ENCODE measurements around the gene AGO3. TPM values are rescaled to one million over a fixed set of nuclear protein-coding genes. Genes with fewer than 3 reads are reported as not detected.

The AGO3 gene
- total and polyA plus RNA-seq, 2 donors = 4.1 to 53.1 TPM

DNA sequence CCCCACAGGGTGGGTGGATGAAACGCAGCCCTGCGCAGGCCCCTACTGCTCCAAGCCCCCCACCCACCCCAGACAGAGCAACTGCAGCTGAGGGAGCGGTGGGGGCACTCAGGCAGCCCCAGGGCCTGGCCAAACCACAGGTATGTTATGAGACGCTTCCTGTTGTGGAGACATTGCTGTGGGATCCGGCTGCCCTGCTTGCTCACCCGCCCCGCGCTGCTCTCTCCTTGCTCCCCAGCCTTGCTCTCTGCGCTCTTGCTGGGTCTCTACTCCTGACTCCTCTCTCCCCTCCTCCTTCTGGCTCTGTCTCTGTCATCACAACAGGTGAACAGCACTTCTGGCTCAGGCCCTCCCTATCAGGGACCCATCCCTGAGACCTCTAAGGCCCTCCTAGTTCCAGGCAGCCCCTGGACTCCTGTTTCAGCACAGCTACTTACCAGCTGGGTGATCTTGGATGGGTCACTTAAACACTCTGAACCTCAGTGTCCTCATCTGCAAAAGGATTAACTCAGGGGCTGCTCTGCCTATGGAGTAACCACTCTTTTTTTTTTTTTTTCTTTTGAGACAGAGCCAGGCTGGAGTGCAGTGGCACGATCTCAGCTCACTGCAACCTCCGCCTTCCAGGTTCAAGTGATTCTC lies 178.3 kb downstream of the AGO3 start:
- no peak overlapping the region for H3K27ac ChIP-seq (ENCODE audit: low read depth)
- H3K4me1 ChIP-seq (ENCODE audit: insufficient read depth) = no peaks in the 10 kb centered on the region
- DNase-seq (ENCODE audit: extremely low spot score) = no peak
- no peak overlapping the region for H3K4me3 ChIP-seq (ENCODE audit: low read depth, low read length)
- no peaks in the 10 kb centered on the region for H3K36me3 ChIP-seq (ENCODE audit: insufficient read depth)
- WGBS = 67% methylated on average over 11 of the region's 11 CpGs

GRCh38 chr1:36111151-36111550 lies 180.2 kb downstream of the AGO3 start:
- no peaks in the 10 kb centered on the region for H3K4me1 ChIP-seq (ENCODE audit: insufficient read depth)
- H3K27ac ChIP-seq (ENCODE audit: low read depth) = no peak overlapping the region
- 61% methylated on average over 4 of the region's 4 CpGs for WGBS
- H3K36me3 ChIP-seq (ENCODE audit: insufficient read depth) = no peaks in the 10 kb centered on the region
- H3K4me3 ChIP-seq (ENCODE audit: low read depth, low read length) = no peak overlapping the region
- no peak for DNase-seq (ENCODE audit: extremely low spot score)

DNA sequence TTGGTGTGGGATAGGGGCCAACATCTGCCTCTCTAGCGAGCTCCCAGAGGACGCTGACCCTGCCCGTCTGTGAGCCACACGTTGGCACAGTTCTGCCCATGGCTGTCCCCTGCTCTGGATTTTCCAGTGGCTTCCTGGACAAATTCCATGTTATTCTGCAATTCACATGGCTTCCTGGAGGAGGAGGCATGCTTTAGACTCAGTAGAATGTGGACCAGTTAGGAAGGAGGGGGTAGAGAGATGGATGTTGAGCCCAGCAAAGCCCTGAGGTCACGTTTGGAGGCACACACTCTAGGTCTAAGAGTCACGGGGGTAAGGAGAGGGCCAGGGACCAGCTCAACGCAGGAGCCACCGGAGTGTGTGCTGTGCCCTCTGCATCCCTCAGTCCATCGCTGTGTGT lies 181.9 kb downstream of the AGO3 start:
- Histone ChIP-seq H3K27ac (ENCODE audit: low read depth) (no peak overlapping the region), H3K36me3 (ENCODE audit: insufficient read depth) (no peaks in the 10 kb centered on the region), H3K4me1 (ENCODE audit: insufficient read depth) (no peaks in the 10 kb centered on the region), H3K4me3 (ENCODE audit: low read depth, low read length) (no peak overlapping the region)
- DNase-seq (ENCODE audit: extremely low spot score) = no peak
- 90% methylated on average over 9 of the region's 9 CpGs for WGBS

- Histone ChIP-seq H3K36me3 (ENCODE audit: insufficient read depth) (no peaks in the 10 kb centered on the region), H3K27ac (ENCODE audit: low read depth) (no peak overlapping the region), H3K4me3 (ENCODE audit: low read depth, low read length) (no peak overlapping the region), H3K4me1 (ENCODE audit: insufficient read depth) (no peaks in the 10 kb centered on the region)
- no peak for DNase-seq (ENCODE audit: extremely low spot score)
- WGBS = 75% methylated on average over 5 of the region's 5 CpGs
Measured at GRCh38 chr1:36114371-36114770, 183.5 kb downstream of the AGO3 start.

DNA sequence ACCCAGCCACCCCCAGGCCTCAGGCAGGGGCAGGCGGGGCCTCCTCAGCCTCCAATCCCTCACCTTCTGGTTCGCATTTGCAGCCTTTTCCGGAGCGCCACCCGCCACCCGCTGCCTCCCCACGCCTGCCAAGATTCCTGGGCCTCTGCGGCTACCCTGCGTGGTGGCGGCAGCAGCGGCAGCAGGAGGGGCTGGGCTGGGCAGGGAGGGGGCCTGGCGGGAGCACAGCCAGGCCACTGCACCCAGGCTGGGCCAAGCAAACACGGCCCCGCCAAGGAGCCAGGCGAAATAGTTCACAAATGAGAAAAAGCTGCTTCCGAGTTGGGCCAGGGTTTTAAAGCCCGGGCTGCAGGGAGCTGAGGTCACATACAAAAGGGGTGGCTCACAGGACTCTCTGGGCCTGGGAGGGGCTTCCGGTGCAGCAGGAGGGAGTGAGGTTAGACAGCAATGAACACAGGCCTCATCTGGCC lies 184.3 kb downstream of the AGO3 start:
- Histone ChIP-seq H3K36me3 (ENCODE audit: insufficient read depth) (no peaks in the 10 kb centered on the region), H3K4me1 (ENCODE audit: insufficient read depth) (no peaks in the 10 kb centered on the region), H3K27ac (ENCODE audit: low read depth) (peak overlapping the region; percentile 3), H3K4me3 (ENCODE audit: low read depth, low read length) (no peak overlapping the region)
- 28% methylated on average over 18 of the region's 18 CpGs for WGBS
- DNase-seq (ENCODE audit: extremely low spot score) = no peak

- Histone ChIP-seq H3K4me3 (ENCODE audit: low read depth, low read length) (no peak overlapping the region), H3K4me1 (ENCODE audit: insufficient read depth) (no peaks in the 10 kb centered on the region), H3K27ac (ENCODE audit: low read depth) (no peak overlapping the region), H3K36me3 (ENCODE audit: insufficient read depth) (no peaks in the 10 kb centered on the region)
- no peak for DNase-seq (ENCODE audit: extremely low spot score)
- WGBS = 55% methylated on average over 5 of the region's 5 CpGs
Measured at GRCh38 chr1:36115931-36116330, 185.0 kb downstream of the AGO3 start.

- Histone ChIP-seq H3K27ac (ENCODE audit: low read depth) (no peak overlapping the region), H3K4me1 (ENCODE audit: insufficient read depth) (no peaks in the 10 kb centered on the region), H3K36me3 (ENCODE audit: insufficient read depth) (no peaks in the 10 kb centered on the region), H3K4me3 (ENCODE audit: low read depth, low read length) (no peak overlapping the region)
- 67% methylated on average over 5 of the region's 5 CpGs for WGBS
- no peak for DNase-seq (ENCODE audit: extremely low spot score)
Measured at GRCh38 chr1:36116901-36117300, 186.0 kb downstream of the AGO3 start.

- Histone ChIP-seq H3K36me3 (ENCODE audit: insufficient read depth) (no peaks in the 10 kb centered on the region), H3K4me1 (ENCODE audit: insufficient read depth) (no peaks in the 10 kb centered on the region), H3K4me3 (ENCODE audit: low read depth, low read length) (no peak overlapping the region), H3K27ac (ENCODE audit: low read depth) (no peak overlapping the region)
- DNase-seq (ENCODE audit: extremely low spot score) = no peak
- WGBS = 48% methylated on average over 10 of the region's 10 CpGs
Measured at GRCh38 chr1:36118447-36119204, 187.7 kb downstream of the AGO3 start.

DNA sequence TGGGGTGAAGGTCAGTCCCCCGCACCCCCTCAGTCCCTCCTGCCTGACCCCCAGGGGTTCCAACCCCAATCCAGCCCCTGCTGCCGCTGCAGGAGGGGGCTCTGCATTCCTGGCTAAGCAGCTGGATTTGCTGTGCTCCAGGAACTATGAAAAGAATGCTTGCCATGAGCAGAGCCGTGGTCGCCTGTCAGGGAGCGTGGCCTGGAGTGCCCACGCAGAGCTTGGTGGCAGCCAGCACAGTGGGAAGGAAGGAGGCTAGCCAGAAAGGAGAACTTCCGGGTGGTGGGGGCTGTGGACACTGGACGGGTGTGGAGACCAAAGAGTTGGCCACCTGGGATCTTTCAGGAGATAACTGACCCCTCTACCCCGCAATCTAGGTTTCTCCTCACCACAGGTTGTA lies 188.6 kb downstream of the AGO3 start:
- no peaks in the 10 kb centered on the region for H3K4me1 ChIP-seq (ENCODE audit: insufficient read depth)
- no peak overlapping the region for H3K27ac ChIP-seq (ENCODE audit: low read depth)
- WGBS = 36% methylated on average over 9 of the region's 9 CpGs
- no peaks in the 10 kb centered on the region for H3K36me3 ChIP-seq (ENCODE audit: insufficient read depth)
- DNase-seq (ENCODE audit: extremely low spot score) = no peak
- H3K4me3 ChIP-seq (ENCODE audit: low read depth, low read length) = no peak overlapping the region

Other genes starting within 250 kb of the AGO3 start
- 12.0 TPM for gene C1orf216, start 212.2 kb upstream of the AGO3 start, total RNA-seq
- gene C1orf216, start 212.2 kb upstream of the AGO3 start, polyA plus RNA-seq = 20.4 TPM
- gene CLSPN, start 161.1 kb upstream of the AGO3 start, total RNA-seq = 10.4 TPM
- 0.25 TPM for gene CLSPN, start 161.1 kb upstream of the AGO3 start, polyA plus RNA-seq
- gene AGO4, start 123.1 kb upstream of the AGO3 start, total RNA-seq = 31.7 TPM
- gene AGO4, start 123.1 kb upstream of the AGO3 start, polyA plus RNA-seq = 11.2 TPM
- gene AGO1, start 47.9 kb upstream of the AGO3 start, total RNA-seq = 10.6 TPM
- 9.4 TPM for gene AGO1, start 47.9 kb upstream of the AGO3 start, polyA plus RNA-seq
- gene TEKT2, start 153.0 kb downstream of the AGO3 start, total RNA-seq = 0.37 TPM
- gene TEKT2, start 153.0 kb downstream of the AGO3 start, polyA plus RNA-seq = 0.13 TPM
- 17.2 TPM for gene ADPRS, start 157.8 kb downstream of the AGO3 start, total RNA-seq
- gene ADPRS, start 157.8 kb downstream of the AGO3 start, polyA plus RNA-seq = 26.3 TPM
- gene COL8A2, start 194.1 kb downstream of the AGO3 start, total RNA-seq = 11.7 TPM
- gene COL8A2, start 194.1 kb downstream of the AGO3 start, polyA plus RNA-seq = 21.9 TPM
- 43.9 TPM for gene TRAPPC3, start 218.4 kb downstream of the AGO3 start, total RNA-seq
- 76.9 TPM for gene TRAPPC3, start 218.4 kb downstream of the AGO3 start, polyA plus RNA-seq
- gene MAP7D1, start 225.1 kb downstream of the AGO3 start, total RNA-seq = 31.7 TPM
- gene MAP7D1, start 225.1 kb downstream of the AGO3 start, polyA plus RNA-seq = 144 TPM

Measured in urinary bladder (tissue), 4 donors.